Urinary bladder (tissue), 4 donors: ENCODE results near the gene DNM3. TPM values are rescaled to one million over a fixed set of nuclear protein-coding genes. Genes with fewer than 3 reads are reported as not detected.

Source experiments
- DNase-seq: peaks from one replicate; pipeline ENCODE4 v3.0.0-alpha.2; 2015; ENCODE audit errors: extremely low spot score
- H3K27ac ChIP-seq: one replicate; pipeline ENCODE4 v1.5.1; 2013; ENCODE audit warnings: low read depth, mild to moderate bottlenecking, moderate library complexity
- H3K36me3 ChIP-seq: one replicate; pipeline ENCODE4 v1.6.1; 2013; ENCODE audit warnings: mild to moderate bottlenecking, moderate library complexity; ENCODE audit not compliant: insufficient read depth
- H3K4me1 ChIP-seq: one replicate; pipeline ENCODE4 v1.6.1; 2013; ENCODE audit warnings: mild to moderate bottlenecking, moderate library complexity; ENCODE audit not compliant: insufficient read depth
- H3K4me3 ChIP-seq: one replicate; pipeline ENCODE4 v1.5.1; 2013; ENCODE audit warnings: low read depth, low read length
- WGBS: extraction: QIAGEN DNeasy Blood & Tissue Kit; methylation state at CpG from one replicate; pipeline ENCODE4 v1.1.7; 2013; 5-methylcytosine and 5-hydroxymethylcytosine counted together
- polyA plus RNA-seq: library from polyadenylated mRNA; stranded (reverse); fragments of 200-250 nt; gene quantifications from one replicate; pipeline ENCODE4 v1.2.3, GENCODE V29; 2013
- total RNA-seq: library from RNA; depleted of rRNA; stranded (reverse); fragments of >200 nt; gene quantifications from one replicate; pipeline ENCODE4 v1.2.3, GENCODE V29; 2014
- donor health status: healthy with polysubstance abuse.
- donor health status: healthy.

DNM3 gene
- total and polyA plus RNA-seq, 2 donors: 3.2 to 11.7 TPM

DNA sequence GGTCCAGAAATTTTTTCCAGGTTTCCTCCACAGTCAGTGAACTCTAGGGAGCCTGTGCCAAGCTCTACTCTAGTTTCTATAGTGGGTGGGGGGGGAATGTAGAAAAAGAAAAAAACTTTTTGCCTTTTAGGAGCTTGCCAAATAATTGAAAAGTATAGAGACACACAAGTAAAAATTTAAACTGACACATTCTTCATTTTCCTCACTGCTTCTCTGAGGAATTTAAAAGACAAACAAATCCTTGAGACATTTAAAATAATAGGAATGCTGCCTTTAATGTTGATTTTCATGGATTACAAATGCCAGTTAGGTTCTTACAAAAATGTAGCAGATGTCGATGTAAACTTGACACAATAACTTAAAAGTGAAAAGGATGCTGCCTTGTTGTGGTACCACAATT is 241.9 kb downstream of the DNM3 start:
- WGBS: 74% methylated on average over 1 of the region's 1 CpG

GRCh38 chr1:172084876-172085275 is 243.6 kb downstream of the DNM3 start:
- DNase-seq: no peak
- 48% methylated on average over 2 of the region's 2 CpGs for WGBS

More for the DNA sequence above, 241.9 kb downstream of the DNM3 start:
- Histone ChIP-seq H3K4me1 (no peaks in the 10 kb centered on the region), H3K27ac (no peak overlapping the region), H3K4me3 (no peak overlapping the region), H3K36me3 (no peaks in the 10 kb centered on the region)
- no peak for DNase-seq

GRCh38 chr1:172085317-172085716 is 244.0 kb downstream of the DNM3 start:
- 55% methylated on average over 3 of the region's 3 CpGs for WGBS
- H3K36me3 ChIP-seq: no peaks in the 10 kb centered on the region
- H3K27ac ChIP-seq: no peak overlapping the region
- no peaks in the 10 kb centered on the region for H3K4me1 ChIP-seq
- H3K4me3 ChIP-seq: no peak overlapping the region
- DNase-seq: no peak

More at GRCh38 chr1:172084876-172085275, 243.6 kb downstream of the DNM3 start:
- H3K27ac ChIP-seq: no peak overlapping the region
- H3K4me1 ChIP-seq: no peaks in the 10 kb centered on the region
- no peak overlapping the region for H3K4me3 ChIP-seq
- no peaks in the 10 kb centered on the region for H3K36me3 ChIP-seq

- no peak overlapping the region for H3K4me3 ChIP-seq
- no peaks in the 10 kb centered on the region for H3K4me1 ChIP-seq
- H3K36me3 ChIP-seq: no peaks in the 10 kb centered on the region
- DNase-seq: no peak
- WGBS: 91% methylated on average over 2 of the region's 2 CpGs
- H3K27ac ChIP-seq: no peak overlapping the region
Measured at GRCh38 chr1:172086137-172086536, 244.8 kb downstream of the DNM3 start.

DNA sequence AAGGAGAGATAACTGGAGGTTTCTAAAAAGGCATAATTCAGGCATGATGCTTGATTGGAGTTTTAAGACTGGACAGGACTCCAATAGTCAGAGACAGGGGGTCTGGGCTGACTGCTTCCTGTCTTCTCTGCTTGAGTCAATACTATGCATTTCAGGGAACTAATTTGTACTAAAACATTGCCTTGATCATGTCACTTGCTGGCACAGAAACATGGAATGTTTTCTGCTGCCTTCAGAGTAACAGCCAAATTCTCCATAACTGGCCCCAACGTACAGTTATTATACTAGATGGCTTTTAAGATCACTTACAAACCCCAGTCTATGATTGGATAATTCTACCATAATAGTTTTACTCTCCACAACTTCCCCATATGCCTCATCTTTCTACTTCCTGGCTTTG is 247.0 kb downstream of the DNM3 start:
- Histone ChIP-seq H3K27ac (no peak overlapping the region), H3K4me1 (no peaks in the 10 kb centered on the region), H3K4me3 (no peak overlapping the region), H3K36me3 (no peaks in the 10 kb centered on the region)
- WGBS: 48% methylated on average over 1 of the region's 1 CpG
- DNase-seq: no peak

GRCh38 chr1:172089768-172090510 is 248.6 kb downstream of the DNM3 start:
- 77% methylated on average over 7 of the region's 7 CpGs for WGBS

DNA sequence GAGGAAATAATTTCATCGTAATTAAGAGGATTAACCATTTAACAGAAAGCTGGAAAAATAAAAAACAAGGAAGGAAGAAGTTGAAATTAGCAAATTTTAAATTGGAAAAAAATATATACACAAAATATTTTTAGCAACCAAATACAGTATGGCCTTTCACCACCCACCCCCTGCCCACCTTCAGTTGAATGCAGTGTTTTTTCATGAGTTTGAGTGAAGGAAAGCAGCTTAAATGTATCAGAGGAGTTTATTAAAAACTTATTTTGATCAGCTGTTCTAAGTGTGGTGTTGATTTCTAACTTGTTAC is 249.2 kb downstream of the DNM3 start:
- DNase-seq: no peak
- no peaks in the 10 kb centered on the region for H3K4me1 ChIP-seq
- WGBS: 30% methylated on average over 1 of the region's 1 CpG

More at GRCh38 chr1:172089768-172090510, 248.6 kb downstream of the DNM3 start:
- no peaks in the 10 kb centered on the region for H3K36me3 ChIP-seq
- H3K4me3 ChIP-seq: no peak overlapping the region
- H3K27ac ChIP-seq: no peak overlapping the region
- no peak for DNase-seq
- no peaks in the 10 kb centered on the region for H3K4me1 ChIP-seq

DNA sequence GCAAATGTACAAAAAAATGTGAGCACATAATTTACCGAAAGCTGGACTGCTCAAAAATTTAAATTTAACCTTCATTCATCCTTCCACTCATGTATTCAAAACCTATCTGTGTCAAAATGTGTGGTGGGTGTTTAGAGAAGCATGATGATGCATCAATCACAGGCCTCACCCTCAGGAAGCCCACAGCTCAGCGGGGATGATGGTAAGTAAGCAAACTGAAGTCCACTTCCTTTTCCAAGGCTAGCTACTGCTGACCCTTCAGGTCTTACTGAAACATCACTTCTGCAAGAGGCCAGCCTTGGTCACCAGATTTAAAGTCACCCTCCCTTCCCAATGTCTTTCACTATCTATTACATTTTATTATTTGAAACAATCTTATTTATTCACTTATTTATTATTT is 254.5 kb downstream of the DNM3 start:
- Histone ChIP-seq H3K27ac (no peak overlapping the region), H3K4me1 (no peaks in the 10 kb centered on the region), H3K36me3 (no peaks in the 10 kb centered on the region), H3K4me3 (no peak overlapping the region)
- 83% methylated on average over 2 of the region's 2 CpGs for WGBS
- DNase-seq: no peak

More for the DNA sequence above, 249.2 kb downstream of the DNM3 start:
- Histone ChIP-seq H3K27ac (no peak overlapping the region), H3K4me3 (no peak overlapping the region), H3K36me3 (no peaks in the 10 kb centered on the region)

GRCh38 chr1:172105230-172105629 is 263.9 kb downstream of the DNM3 start:
- H3K36me3 ChIP-seq: no peaks in the 10 kb centered on the region
- H3K4me3 ChIP-seq: no peak overlapping the region
- no peak overlapping the region for H3K27ac ChIP-seq
- no peak for DNase-seq
- H3K4me1 ChIP-seq: no peaks in the 10 kb centered on the region

GRCh38 chr1:172107316-172107975 is 266.1 kb downstream of the DNM3 start:
- no peak overlapping the region for H3K4me3 ChIP-seq
- no peak overlapping the region for H3K27ac ChIP-seq
- H3K4me1 ChIP-seq: no peaks in the 10 kb centered on the region
- no peaks in the 10 kb centered on the region for H3K36me3 ChIP-seq
- no peak for DNase-seq
- 52% methylated on average over 4 of the region's 4 CpGs for WGBS

DNA sequence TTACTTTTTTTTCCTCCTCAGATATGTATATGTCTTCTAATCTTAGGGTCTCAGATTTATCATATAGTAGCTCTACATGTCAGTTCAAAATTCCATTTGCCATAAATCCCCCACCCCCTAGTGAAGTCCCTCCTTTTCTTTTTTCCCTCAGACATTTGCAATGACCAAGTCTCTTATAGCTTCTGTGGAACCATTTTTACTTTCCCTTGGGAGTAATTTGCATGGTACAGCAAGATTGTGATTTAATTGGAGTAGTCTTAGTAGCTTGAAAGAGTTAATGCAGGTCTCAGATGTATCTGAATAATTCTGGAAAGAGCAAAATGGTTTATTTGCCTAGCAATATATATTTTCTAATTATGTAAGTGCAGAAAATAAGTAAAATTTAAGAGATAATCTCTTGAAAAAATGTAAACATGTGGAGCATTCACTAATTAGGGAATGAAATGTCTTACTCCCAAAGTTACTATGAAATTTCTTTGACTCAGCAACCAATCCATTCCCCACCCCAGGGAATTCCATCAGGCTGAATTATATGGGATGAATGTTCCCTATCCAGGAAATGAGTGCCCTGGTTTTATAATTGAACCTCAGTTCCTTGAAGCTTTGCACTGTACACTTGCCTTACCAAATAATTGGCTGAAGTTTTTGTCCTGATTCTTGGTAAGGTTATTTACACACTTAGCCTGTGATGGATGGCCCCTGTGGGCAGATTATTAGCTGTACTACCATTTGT is 267.0 kb downstream of the DNM3 start:
- Histone ChIP-seq H3K36me3 (no peaks in the 10 kb centered on the region), H3K27ac (no peak overlapping the region), H3K4me1 (no peaks in the 10 kb centered on the region), H3K4me3 (no peak overlapping the region)
- no peak for DNase-seq

GRCh38 chr1:172109359-172109758 is 268.1 kb downstream of the DNM3 start:
- Histone ChIP-seq H3K36me3 (no peaks in the 10 kb centered on the region), H3K4me3 (no peak overlapping the region), H3K27ac (no peak overlapping the region), H3K4me1 (no peaks in the 10 kb centered on the region)
- WGBS: 43% methylated on average over 5 of the region's 5 CpGs
- no peak for DNase-seq

- DNase-seq: no peak
- H3K4me1 ChIP-seq: no peaks in the 10 kb centered on the region
- WGBS: 96% methylated on average over 1 of the region's 1 CpG
- no peak overlapping the region for H3K27ac ChIP-seq
- no peak overlapping the region for H3K4me3 ChIP-seq
- H3K36me3 ChIP-seq: no peaks in the 10 kb centered on the region
Measured at GRCh38 chr1:172112576-172112975, 271.3 kb downstream of the DNM3 start.

GRCh38 chr1:172117800-172118199 is 276.5 kb downstream of the DNM3 start:
- H3K4me1 ChIP-seq: no peaks in the 10 kb centered on the region
- H3K36me3 ChIP-seq: no peaks in the 10 kb centered on the region
- WGBS: 80% methylated on average over 1 of the region's 1 CpG
- H3K27ac ChIP-seq: no peak overlapping the region
- no peak overlapping the region for H3K4me3 ChIP-seq
- DNase-seq: no peak
